ENCODE data around the gene OLFM1.

DNA sequence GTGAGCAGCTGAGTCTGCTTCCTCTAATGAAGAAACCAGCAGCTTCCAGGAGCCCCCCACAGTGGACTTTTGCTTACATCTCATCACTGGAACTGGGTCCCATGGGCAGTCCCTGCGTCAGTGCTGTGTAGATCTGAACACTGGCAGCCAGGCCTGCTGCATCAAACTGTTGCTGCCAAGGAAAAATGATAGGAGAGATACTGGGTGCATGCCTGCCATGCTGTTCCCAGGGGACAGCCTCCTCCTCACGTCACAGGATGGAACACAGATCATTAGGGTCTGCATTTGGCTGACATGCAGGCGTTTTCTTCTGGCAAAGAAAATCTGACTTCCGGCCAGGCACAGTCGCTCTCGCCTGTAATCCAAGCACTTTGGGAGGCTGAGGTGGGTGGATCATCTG, 67.9 kb downstream of the OLFM1 start:
- TF ChIP-seq POLR2AphosphoS5 (IDR thresholded peaks at IDR 0.05; ENCODE audit: low read depth, low read length) (no peak), TAF1 (IDR thresholded peaks at IDR 0.05; ENCODE audit: borderline replicate concordance, insufficient read depth, low read length) (no peak), SIN3A (IDR thresholded peaks at IDR 0.05; ENCODE audit: borderline replicate concordance, insufficient read depth, low read length) (no peak)
- TF ChIP-seq, protein P1, sequence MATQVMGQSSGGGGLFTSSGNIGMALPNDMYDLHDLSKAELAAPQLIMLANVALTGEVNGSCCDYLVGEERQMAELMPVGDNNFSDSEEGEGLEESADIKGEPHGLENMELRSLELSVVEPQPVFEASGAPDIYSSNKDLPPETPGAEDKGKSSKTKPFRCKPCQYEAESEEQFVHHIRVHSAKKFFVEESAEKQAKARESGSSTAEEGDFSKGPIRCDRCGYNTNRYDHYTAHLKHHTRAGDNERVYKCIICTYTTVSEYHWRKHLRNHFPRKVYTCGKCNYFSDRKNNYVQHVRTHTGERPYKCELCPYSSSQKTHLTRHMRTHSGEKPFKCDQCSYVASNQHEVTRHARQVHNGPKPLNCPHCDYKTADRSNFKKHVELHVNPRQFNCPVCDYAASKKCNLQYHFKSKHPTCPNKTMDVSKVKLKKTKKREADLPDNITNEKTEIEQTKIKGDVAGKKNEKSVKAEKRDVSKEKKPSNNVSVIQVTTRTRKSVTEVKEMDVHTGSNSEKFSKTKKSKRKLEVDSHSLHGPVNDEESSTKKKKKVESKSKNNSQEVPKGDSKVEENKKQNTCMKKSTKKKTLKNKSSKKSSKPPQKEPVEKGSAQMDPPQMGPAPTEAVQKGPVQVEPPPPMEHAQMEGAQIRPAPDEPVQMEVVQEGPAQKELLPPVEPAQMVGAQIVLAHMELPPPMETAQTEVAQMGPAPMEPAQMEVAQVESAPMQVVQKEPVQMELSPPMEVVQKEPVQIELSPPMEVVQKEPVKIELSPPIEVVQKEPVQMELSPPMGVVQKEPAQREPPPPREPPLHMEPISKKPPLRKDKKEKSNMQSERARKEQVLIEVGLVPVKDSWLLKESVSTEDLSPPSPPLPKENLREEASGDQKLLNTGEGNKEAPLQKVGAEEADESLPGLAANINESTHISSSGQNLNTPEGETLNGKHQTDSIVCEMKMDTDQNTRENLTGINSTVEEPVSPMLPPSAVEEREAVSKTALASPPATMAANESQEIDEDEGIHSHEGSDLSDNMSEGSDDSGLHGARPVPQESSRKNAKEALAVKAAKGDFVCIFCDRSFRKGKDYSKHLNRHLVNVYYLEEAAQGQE (IDR thresholded peaks at IDR 0.05; ENCODE audit: insufficient read depth in 1 of 2, low read depth in 2 of 2, low read length in 2 of 2) = no peak

Measured in PFSK-1 (cell line).